Measurements from ENCODE around the gene REPS1.

Gene REPS1

DNA sequence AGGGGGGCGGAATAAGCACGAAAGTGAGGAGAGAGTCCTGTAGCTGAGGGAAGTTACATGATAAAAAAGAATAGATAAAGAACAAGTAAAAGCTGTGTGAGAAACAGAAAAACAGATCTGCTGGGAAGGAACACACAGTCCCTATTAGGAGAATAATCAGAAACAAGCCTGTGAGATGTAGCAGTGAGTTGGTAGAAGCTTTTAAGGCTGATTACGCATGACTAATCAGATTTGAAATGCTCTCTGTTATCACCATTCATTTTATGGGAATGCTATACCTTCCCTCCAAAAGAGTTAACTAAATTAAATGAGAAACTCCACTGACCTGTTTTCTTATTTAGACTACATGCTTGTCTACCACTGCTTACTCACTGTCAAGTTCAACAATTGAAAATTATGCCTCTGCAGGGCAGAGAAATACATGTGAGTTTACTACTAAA lies 15.8 kb downstream of the REPS1 start (continued):
- TF ChIP-seq, protein P1, sequence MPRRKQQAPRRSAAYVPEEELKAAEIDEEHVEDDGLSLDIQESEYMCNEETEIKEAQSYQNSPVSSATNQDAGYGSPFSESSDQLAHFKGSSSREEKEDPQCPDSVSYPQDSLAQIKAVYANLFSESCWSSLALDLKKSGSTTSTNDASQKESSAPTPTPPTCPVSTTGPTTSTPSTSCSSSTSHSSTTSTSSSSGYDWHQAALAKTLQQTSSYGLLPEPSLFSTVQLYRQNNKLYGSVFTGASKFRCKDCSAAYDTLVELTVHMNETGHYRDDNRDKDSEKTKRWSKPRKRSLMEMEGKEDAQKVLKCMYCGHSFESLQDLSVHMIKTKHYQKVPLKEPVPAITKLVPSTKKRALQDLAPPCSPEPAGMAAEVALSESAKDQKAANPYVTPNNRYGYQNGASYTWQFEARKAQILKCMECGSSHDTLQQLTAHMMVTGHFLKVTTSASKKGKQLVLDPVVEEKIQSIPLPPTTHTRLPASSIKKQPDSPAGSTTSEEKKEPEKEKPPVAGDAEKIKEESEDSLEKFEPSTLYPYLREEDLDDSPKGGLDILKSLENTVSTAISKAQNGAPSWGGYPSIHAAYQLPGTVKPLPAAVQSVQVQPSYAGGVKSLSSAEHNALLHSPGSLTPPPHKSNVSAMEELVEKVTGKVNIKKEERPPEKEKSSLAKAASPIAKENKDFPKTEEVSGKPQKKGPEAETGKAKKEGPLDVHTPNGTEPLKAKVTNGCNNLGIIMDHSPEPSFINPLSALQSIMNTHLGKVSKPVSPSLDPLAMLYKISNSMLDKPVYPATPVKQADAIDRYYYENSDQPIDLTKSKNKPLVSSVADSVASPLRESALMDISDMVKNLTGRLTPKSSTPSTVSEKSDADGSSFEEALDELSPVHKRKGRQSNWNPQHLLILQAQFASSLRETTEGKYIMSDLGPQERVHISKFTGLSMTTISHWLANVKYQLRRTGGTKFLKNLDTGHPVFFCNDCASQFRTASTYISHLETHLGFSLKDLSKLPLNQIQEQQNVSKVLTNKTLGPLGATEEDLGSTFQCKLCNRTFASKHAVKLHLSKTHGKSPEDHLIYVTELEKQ (tag by site-specific recombination; IDR thresholded peaks at IDR 0.05; ENCODE audit: borderline replicate concordance), result peak; percentile 64; the same call in 1 of the 2 replicates
- TF ChIP-seq, protein P2, sequence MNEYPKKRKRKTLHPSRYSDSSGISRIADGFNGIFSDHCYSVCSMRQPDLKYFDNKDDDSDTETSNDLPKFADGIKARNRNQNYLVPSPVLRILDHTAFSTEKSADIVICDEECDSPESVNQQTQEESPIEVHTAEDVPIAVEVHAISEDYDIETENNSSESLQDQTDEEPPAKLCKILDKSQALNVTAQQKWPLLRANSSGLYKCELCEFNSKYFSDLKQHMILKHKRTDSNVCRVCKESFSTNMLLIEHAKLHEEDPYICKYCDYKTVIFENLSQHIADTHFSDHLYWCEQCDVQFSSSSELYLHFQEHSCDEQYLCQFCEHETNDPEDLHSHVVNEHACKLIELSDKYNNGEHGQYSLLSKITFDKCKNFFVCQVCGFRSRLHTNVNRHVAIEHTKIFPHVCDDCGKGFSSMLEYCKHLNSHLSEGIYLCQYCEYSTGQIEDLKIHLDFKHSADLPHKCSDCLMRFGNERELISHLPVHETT (tag by site-specific recombination; IDR thresholded peaks at IDR 0.05), result 0 out of 2 replicates have a peak, but pooled peaks have one; percentile 53
- TF ChIP-seq ZNF629 (tag by site-specific recombination; IDR thresholded peaks at IDR 0.05) (peak; percentile 54; the same call in 1 of the 2 replicates), ZNF266 (tag by site-specific recombination; IDR thresholded peaks at IDR 0.05; ENCODE audit: low read depth) (no peak), HOXA7 (CRISPR knock-in tag; IDR thresholded peaks at IDR 0.05; ENCODE audit: borderline replicate concordance) (no peak), BCL11B (tag by site-specific recombination; IDR thresholded peaks at IDR 0.05; ENCODE audit: low read depth) (peak; percentile 44; the same call in 1 of the 2 replicates), ZNF510 (tag by site-specific recombination; IDR thresholded peaks at IDR 0.05; ENCODE audit: insufficient replicate concordance) (no peak), MZF1 (tag by site-specific recombination; IDR thresholded peaks at IDR 0.05; ENCODE audit: borderline replicate concordance) (peak; percentile 52; the same call in 1 of the 2 replicates), ZNF600 (tag by site-specific recombination; IDR thresholded peaks at IDR 0.05) (peak; percentile 68), ZNF24 (tag by site-specific recombination; IDR thresholded peaks at IDR 0.05) (peak; percentile 71; the same call in 1 of the 2 replicates), ZFP69B (tag by site-specific recombination; IDR thresholded peaks at IDR 0.05) (peak; percentile 89), BCL11A (tag by site-specific recombination; IDR thresholded peaks at IDR 0.05; ENCODE audit: low read depth) (peak; percentile 81), ZNF664 (tag by site-specific recombination; IDR thresholded peaks at IDR 0.05) (peak; percentile 98), ZNF830 (tag by site-specific recombination; IDR thresholded peaks at IDR 0.05; ENCODE audit: low read depth) (no peak), ZNF184 (tag by site-specific recombination; IDR thresholded peaks at IDR 0.05) (peak; percentile 48; the same call in 1 of the 2 replicates), SCRT2 (tag by site-specific recombination; IDR thresholded peaks at IDR 0.05) (peak; percentile 67; the same call in 1 of the 2 replicates), PRDM1 (tag by site-specific recombination; IDR thresholded peaks at IDR 0.05) (peak; percentile 82), ZNF302 (tag by site-specific recombination; IDR thresholded peaks at IDR 0.05; ENCODE audit: low read depth) (no peak), SETDB1 (IDR thresholded peaks at IDR 0.05; ENCODE audit: insufficient read length, low read length) (no peak), ZBTB20 (tag by site-specific recombination; IDR thresholded peaks at IDR 0.05) (peak; percentile 70), TCF7L2 (IDR thresholded peaks at IDR 0.05; ENCODE audit: borderline replicate concordance, low read depth, low read length) (peak; percentile 64; the same call in 1 of the 2 replicates), ZBTB17 (tag by site-specific recombination; IDR thresholded peaks at IDR 0.05) (peak; percentile 81), WT1 (tag by site-specific recombination; IDR thresholded peaks at IDR 0.05) (peak; percentile 63; the same call in 1 of the 2 replicates), FEZF1 (tag by site-specific recombination; IDR thresholded peaks at IDR 0.05) (peak; percentile 58)
- TF ChIP-seq, protein P3, sequence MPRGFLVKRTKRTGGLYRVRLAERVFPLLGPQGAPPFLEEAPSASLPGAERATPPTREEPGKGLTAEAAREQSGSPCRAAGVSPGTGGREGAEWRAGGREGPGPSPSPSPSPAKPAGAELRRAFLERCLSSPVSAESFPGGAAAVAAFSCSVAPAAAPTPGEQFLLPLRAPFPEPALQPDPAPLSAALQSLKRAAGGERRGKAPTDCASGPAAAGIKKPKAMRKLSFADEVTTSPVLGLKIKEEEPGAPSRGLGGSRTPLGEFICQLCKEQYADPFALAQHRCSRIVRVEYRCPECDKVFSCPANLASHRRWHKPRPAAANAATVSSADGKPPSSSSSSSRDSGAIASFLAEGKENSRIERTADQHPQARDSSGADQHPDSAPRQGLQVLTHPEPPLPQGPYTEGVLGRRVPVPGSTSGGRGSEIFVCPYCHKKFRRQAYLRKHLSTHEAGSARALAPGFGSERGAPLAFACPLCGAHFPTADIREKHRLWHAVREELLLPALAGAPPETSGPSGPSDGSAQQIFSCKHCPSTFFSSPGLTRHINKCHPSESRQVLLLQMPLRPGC (tag by site-specific recombination; IDR thresholded peaks at IDR 0.05), result peak; percentile 64; the same call in 1 of the 2 replicates
- TF ChIP-seq, protein P4, sequence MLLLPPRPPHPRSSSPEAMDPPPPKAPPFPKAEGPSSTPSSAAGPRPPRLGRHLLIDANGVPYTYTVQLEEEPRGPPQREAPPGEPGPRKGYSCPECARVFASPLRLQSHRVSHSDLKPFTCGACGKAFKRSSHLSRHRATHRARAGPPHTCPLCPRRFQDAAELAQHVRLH (tag by site-specific recombination; IDR thresholded peaks at IDR 0.05), result peak; percentile 36; the same call in 1 of the 2 replicates
- TF ChIP-seq, protein P5, sequence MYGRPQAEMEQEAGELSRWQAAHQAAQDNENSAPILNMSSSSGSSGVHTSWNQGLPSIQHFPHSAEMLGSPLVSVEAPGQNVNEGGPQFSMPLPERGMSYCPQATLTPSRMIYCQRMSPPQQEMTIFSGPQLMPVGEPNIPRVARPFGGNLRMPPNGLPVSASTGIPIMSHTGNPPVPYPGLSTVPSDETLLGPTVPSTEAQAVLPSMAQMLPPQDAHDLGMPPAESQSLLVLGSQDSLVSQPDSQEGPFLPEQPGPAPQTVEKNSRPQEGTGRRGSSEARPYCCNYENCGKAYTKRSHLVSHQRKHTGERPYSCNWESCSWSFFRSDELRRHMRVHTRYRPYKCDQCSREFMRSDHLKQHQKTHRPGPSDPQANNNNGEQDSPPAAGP (tag by site-specific recombination; IDR thresholded peaks at IDR 0.05), result no peak
- TF ChIP-seq, protein P6, sequence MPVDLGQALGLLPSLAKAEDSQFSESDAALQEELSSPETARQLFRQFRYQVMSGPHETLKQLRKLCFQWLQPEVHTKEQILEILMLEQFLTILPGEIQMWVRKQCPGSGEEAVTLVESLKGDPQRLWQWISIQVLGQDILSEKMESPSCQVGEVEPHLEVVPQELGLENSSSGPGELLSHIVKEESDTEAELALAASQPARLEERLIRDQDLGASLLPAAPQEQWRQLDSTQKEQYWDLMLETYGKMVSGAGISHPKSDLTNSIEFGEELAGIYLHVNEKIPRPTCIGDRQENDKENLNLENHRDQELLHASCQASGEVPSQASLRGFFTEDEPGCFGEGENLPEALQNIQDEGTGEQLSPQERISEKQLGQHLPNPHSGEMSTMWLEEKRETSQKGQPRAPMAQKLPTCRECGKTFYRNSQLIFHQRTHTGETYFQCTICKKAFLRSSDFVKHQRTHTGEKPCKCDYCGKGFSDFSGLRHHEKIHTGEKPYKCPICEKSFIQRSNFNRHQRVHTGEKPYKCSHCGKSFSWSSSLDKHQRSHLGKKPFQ (tag by site-specific recombination; IDR thresholded peaks at IDR 0.05), result 0 out of 2 replicates have a peak, but pooled peaks have one; percentile 41

All from HEK293 (cell line).